ENCODE results near the gene PHACTR1.

PHACTR1 gene

DNA sequence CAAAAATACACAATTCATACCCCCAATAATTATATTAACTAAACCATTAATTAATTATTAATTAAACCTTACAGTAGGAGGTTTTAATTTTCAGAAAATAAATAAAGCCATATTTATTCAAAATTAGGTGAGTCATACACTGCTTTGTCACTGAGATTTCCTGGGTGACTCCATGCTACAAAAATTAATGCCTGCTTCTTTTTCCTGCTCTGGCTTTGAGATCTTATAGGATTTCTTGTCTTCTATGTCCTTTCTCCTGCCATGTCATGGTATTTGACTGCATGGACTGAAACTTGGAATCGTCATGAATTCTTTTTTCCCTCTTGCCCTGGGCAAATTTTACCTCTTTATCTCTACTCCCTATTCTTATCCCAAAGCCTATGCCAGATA is 133.2 kb downstream of the PHACTR1 start:
- no peak for FAIRE-seq

DNA sequence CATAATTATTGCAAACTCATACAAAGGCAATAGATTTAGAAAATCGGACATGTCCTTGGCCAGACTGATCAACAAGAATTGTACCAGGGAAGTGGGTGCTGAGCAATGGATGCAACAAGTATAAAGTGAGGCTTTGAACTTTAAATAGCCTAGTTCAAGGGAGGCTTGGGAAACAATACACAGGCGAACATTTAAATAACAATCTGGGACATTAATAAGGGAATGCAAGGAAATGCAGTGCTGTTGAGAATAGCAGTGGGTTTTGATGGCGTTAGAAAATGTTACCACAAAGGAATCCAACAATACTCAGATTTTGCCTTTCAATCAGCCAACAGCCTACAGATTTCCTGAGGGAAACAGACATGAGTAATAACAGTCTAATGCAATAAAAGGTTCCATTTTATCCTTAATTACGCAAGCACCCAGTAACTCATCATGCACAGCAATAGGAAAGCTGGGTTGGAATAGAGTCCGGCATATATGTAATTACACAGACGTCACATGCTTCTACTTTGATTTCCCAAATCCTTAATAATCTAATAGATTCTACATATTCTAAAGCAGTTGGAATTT is 134.6 kb downstream of the PHACTR1 start:
- FAIRE-seq = peak; percentile 9

DNA sequence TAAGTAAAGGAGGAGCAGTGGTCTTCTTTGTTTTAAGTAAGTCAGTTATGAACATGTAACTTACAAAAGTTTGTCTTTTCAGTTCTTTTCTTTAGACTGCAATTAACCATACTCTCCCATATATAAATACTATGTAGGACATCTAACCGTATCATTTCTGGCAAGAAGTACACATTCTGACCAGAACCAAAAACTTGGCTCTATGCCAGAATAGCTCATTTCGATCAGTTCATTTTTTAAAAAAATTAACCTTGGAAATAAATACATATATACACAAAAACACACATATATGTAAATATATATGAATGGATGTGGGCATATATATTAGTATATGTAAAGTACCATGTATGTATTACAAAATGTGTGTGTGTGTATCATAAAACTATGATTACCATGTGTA is 145.0 kb downstream of the PHACTR1 start:
- no peak for FAIRE-seq

DNA sequence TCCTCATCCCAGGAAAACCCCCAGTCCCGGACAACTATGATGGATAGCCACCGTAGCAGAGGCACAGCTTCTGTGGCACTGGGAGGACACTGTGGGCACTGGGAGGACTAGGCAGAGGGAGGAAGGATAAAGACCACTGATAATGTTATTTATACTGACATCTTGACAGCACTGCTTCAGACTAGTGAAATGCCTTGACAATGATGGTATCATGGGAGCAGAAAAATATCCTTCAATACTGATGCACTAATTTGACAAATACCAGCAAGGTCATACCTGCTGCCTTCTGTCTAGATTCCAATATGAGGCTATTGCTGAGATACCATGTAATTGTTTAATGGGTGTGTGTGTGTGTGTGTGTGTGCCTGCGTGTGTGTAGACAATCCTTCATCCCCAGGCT is 148.6 kb downstream of the PHACTR1 start:
- FAIRE-seq = no peak

DNA sequence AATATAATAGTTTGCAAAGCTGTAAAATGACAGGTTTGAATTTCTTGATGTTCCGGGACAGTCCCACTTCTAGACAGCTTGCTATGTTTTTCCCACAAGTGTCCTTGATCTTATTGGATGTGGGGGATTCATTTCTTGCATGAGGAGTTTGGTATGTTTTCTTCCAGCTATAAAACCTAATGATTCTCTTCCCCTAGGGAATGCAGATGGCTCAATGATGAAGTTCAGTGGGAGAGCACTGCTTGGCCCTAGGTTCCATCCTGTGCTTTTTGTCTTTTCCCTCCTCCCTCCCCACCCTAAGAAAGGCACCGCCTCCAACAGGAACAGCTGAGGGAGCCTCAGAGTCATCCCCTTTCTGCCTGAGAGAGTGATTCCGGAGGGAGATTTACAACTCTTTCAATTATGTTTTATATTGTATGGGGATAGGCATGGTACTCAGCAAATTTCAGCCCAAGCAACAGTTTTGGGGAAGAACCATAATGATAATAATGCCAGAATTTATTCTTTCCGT is 149.2 kb downstream of the PHACTR1 start:
- no peak for FAIRE-seq

DNA sequence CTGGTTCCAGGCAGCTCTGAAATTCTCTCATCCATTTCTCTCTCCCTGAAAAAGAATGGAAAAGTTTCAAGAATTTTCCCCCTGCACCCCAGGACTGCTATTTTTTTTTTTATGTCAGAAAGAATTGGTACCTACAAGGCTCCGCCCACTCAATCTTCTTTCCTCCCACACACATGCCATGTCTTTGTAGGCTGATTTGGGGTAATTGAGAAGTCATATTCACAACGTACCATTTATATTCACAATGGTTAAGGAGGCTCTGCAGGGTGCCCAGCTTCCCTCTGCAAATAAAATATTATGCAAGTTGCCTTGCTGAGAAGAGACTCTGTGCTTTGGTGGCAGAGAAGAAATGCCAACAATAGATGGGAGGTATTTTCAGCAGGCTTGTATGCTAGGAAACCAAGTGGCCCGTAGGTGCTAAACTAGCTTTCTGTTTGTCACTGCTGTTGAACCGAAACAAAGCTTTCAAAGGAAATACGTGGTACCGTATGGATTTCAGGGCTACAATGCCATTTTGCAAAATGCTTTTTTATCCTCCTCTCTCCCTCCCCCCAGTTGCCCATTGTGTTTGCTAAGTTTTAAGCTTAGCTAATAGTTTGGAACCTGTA is 150.0 kb downstream of the PHACTR1 start:
- no peak for FAIRE-seq

DNA sequence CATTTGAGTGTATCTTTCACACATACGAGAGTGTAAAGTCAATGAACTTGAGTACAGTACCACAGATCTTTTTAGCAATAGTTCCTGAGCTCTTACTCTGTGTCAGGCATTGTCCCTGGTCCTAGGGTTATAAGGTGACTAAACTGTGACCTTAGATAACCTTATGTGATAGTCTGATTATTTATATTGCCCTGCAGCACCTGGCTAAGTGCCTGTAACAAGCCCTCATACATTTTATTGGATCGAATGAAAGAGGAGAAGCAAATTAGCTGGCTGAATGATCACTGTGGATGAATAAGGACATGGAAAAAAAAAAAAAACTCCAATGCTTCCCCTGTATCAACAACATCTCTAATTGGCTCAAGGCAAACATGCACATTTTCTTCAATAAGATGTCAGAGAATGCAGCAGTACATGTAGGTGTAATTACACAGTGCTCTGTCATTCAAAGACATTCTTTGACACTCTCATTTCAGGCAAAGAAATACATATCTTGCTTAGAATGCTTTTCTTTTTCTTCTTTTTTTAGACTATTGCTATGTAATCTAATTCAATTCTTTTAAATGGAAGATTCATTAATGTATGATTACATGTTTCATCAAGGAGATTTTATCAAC is 153.4 kb downstream of the PHACTR1 start:
- FAIRE-seq = no peak

DNA sequence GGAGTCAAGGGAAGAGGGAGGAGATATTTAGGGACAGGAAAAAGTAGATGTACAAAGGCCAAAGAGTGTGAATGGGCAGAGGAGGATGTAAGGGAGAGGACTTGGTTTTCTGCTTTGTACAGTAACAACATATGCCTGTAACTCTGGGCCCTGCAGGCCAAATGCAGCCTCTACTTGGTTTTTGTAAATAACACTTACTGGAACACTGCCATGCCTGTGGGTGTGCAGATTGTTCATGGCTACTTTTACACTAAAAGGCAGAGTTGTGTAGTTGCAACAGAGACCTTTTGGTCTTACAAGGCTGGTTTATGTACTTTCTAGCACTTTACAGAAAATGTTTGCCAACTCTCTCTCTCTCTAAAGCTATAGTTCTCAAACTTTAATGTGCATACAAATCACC is 157.1 kb downstream of the PHACTR1 start:
- FAIRE-seq = no peak

DNA sequence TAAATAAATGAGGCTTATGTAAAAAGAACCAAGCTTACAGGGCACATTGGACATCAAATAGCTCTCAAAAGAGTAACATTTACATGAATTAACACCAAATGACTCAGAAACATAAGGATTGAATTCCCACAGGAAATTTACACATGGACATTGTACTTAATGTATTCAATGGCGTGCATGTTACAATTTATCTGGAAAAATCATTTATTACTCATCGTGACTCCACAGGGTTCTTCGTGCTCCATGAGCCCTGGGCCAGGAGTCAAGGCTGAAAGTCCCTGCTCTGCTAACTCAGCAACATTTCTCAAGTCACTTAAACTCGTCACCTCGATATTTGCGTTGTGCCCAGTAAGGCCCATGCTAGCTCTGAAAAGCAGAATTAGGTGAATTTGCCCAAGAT is 158.5 kb downstream of the PHACTR1 start:
- FAIRE-seq = no peak

DNA sequence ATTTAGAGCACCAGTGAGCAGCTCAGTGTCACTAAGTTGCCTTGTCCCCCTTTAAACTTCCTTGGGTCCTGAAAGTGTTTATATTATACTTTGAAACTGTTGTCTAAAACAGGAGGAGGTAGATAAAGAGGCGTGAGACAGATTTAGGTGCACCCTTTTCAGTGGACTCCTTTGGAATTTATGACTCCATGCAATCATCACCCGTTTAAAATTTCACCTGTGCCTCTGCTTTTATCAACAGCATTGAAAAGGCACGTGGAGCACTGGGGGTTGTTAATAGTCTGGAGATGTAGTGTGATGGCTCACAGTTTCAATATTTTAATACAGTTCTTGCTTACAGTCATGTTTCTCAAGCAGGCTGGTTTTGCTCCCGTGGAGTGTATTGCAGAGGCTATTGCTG is 162.2 kb downstream of the PHACTR1 start:
- no peak for FAIRE-seq

DNA sequence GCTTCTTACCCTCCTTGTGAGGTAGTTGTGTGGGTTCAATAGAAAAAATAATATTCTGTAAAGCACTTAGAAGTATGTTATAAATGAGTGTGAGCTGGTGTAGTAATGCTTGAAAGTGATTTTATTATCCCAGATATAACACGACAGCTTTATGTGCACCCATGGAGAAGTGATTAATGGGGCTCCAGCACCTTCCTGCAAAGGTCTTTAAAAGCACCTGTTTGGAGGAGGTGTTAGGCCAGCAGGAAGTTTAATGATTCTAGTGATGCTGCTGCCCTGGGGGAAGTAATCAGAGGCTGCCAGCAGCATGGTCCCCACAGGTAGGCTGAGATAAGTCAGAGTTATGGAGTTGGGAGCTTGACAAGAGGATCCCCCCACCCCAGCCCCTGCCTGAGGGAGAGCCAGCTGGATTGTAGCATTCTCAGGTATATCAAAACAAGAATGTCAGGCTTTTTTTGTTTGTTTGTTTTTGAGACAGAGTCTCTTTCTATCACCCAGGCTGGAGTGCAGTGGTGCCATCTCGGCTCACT is 166.3 kb downstream of the PHACTR1 start:
- FAIRE-seq = no peak

DNA sequence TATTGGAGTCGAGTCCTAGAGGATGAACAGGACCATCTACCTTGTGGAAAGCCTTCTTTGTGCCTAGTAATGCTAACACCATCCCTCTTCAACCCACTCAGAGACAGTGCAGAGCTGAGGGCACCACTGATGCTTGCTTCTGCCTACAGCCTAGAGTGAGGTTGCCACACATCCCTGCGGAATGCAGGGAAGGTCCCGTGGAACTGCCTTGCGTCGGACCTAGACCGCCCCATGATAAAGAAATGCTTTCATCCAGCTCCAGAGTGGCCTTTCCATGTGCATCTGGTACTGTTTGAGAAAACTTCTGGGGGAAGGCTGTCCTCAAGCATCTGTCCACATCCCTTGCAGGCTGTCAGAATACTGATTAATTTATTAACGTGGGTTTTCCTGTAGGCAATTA is 168.4 kb downstream of the PHACTR1 start:
- no peak for FAIRE-seq

DNA sequence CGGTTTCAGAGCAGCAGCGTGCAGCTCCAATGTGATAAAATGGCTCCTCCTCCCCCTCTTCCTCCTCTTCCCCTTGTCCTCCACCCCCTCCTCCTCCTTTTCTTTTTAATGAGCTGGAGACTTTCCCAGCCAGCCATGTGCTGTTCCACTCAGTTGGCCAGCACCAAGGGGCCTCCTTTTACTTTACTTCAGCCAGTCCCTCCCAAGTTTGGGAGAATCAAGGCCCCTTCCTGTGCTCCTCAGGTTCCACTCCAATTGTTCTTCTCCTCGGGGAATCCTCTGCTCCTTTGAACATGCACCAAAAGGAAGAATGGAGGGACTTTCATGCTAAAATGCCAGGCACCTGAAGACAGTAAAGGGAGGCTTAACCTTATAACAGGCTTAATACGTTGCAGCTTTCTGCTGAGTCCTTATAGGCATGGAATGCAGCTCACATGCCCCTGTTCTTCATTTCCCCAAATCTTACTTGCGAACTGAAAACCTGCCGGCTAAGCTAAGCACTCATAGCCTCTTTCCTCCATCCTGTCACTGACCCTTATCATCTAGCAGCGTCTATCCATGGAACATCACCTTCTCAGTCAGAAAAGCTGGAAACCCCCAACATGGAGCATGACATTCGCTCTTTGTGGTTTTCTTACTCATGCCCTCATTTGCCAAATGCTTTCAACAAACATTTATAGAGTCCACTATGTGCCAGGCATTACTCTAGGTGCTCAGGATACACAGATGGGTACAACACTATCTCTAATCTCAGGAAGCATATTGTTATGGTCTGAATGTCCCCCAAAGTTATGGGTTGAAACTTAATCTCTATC is 170.6 kb downstream of the PHACTR1 start:
- FAIRE-seq = no peak

DNA sequence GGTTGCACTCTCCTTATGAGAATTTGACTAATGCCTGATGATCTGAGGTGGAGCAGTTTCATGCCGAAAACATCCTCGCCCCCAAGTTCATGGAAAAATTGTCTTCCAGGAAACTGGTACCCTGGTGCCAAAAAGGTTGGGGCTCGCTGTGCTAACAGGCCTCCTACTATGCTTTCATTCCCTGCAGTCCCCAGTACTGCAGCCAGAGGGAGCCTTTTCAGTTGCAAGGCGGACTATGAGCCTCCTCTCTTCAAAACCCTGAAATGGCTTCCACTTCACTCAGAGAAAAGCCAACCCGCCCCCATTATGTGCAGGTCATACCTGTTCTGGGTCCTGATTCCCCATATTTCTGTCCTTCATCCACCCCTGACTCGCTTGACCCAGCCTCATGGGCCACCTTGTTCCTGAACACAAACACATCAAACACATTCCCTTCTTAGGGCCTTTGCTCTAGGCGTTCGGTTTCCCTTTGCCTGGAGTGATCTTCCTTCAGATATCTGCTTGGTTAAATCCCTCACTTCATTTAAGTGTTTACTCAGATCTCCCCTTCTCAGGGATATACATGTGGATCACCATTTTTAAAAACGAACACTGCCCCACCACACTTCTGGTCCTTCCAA is 173.7 kb downstream of the PHACTR1 start:
- FAIRE-seq = no peak

DNA sequence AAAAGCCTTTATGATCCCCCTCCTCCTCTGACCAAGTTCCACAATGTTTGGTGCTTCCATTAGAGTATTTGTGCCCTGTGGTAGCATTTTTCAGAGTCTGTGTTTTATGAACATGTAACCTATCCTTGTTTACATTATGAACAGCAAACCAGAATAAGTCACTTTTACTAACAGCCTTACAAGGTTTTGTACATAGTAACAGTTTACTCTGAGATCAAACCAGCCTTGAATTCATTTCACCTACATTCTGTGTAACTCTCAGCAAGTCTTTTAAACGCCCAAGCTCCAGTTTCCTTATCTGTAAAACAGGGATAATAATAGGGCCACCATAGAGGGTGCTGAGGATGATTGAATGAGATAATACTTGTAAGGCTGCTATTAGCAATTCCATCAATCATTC is 175.0 kb downstream of the PHACTR1 start:
- no peak for FAIRE-seq

DNA sequence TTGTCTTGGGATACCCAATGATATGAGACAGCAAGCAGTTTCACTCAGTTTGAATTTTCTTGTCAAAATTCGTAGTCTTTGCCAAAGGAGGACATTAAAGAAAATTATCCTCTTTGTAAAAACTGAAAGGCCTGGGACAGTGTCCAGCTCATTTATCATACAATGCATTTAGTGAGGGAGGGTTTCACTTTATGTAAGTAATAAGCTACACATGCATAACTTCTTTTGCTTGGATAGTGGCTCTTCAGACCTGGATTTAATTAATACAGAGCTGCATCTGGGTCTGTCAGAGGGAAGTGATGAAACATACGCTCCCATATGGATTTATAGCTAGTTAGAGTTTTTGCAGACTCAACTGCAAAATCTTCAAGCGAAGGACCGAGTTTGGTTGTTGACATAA is 175.6 kb downstream of the PHACTR1 start:
- no peak for FAIRE-seq

DNA sequence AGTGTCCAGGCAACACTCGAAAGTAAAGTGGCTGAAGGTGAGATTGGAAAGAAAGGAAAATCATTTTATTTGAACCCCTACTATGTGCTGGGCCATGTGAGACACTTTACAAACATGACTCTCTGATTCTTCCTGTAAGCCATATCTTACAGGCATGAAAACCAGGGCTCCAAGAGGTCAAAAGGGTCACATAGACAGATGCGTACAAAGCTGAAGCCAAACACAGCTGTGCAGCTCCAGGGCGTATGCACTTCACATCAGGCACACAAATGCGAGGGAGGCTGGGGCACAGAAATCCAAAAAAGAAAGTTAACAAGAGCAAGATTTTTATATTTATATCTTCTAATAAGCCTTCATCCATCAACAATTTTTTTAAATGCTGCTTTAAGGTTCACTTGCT is 176.5 kb downstream of the PHACTR1 start:
- no peak for FAIRE-seq

DNA sequence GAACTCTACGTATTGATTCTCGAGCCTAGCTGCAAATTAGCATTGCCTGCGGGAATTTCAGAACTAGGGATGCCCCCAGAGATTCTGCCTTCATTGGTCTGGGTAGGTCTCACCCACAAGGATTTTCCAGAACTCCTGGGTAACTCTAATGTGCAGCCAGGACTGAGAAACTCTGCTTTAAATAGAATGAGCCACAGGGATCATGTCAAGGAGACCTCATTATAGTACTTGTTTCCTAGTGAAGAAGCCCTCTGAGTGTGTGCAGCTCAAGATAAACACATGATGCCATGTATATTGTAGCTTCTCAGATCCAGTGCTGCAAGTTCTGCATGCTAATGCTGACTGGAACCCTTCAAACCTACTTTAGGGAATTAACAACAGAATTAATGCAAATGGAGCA is 179.2 kb downstream of the PHACTR1 start:
- no peak for FAIRE-seq

DNA sequence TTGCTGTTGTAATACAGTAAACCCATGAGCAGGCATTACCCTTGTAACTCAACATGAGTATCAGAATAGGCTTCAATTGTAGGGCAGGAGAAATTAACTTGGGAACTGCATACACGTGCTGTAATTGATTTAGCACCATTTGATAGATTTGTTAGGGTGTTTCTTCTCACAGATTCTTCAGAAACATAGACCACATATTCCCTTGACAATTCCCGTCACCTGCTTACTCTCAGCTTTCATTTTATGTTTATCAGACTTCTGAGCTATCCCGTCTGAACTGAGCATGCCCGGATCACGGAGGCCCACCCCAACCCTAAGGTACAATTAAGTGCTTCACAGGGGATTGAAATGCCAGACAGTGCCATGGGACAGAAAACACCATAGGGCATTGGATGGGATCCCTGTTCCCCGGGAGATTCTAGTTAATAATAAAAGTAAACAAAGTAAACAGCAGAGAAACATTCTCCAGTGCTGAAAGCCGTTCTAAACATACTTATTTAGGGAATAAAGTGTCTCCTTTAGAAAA is 179.7 kb downstream of the PHACTR1 start:
- FAIRE-seq = no peak

DNA sequence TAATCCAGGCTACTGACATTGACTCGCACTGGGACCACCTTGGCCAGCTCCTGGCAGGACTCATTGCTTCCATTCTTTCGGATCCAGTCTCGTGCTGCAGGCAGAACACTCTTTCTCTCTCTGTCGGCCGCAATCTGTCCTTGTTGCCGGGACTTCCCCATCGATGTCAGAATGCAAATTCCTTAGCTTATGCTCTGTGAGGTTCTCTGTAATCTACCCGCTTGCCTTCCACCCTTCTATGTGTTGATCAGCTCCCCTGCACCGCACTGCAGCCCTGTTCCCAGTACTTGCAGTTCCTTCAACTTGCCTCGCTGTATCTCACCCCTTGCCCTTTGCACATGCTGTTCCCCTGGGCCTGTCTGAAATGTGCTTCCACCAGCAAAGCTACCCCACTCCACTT is 182.0 kb downstream of the PHACTR1 start:
- no peak for FAIRE-seq

DNA sequence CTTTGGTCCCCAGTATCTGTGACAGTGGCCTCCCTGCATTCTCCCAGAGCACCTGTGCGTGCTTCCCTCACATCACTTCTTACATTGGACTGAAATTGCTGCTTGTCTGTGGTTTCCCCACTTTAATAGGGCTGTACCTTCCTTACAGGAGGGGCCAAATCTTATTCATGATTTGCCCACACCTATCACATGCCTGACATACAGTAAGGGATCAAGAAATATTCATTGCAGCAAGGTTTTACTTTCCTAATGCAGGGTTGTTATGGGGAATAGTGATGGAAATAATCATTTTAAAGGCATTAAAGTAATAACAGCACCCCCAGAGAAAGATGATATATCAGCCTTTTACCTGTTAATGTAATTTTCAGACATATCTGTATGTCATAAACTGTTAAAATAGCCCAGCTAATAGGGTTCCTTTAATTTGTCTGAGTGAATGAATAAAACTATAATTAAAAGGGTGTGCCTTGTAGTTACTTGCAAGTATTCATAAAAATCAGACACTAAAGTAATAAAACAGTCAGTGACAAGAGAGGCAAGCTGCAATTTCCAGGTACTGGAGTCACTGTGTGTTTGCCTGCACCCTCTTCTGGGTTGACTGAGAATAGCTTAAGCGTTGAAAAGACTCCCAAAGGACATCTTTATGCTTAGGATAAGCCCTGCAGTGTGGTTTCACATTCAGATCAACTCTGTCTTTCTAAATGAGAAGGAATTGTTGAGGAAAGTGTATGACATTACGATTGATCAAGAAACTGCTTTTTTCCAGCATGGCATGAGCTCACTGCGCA is 182.7 kb downstream of the PHACTR1 start:
- no peak for FAIRE-seq

DNA sequence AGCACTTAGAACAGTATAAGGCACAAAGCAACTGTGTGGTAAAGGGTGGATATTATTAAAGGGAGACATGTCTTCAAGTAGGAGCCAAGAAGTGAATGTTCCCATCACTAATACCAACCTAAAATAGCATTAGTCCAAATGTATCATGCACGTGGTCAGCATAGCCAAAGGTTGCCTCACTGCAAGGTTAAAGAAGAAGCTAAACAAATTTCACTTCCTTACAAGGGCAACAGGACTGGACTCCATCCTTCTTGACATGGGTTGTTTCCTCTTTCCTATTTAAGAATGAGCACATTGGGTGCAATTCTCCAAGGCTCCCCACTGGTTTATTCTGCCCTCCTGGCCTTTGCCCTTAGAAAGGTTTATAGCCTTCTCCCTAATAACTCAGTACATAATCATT is 186.7 kb downstream of the PHACTR1 start:
- no peak for FAIRE-seq

Data from islet of Langerhans (tissue), 1 donor.